GM23338 (cell line): ENCODE measurements around the gene BLOC1S1. TPM values are rescaled to one million over a fixed set of nuclear protein-coding genes. Genes with fewer than 3 reads are reported as not detected.

Experiments
- ATAC-seq: fragments of 200-7000 bp; cut with Tn5 transposase; 3 replicates; pipeline ENCODE4 v1.9.1; 2020
- DNase-seq: peaks from one replicate; pipeline ENCODE4 v3.0.0-alpha.2; 2015; ENCODE audit warnings: low spot score
- H2AFZ ChIP-seq: fragments of 200-600 bp; sonication (generic); 2 replicates; pipeline ENCODE4 v1.8.0; 2016; ENCODE audit warnings: antibody characterized with exemption, mild to moderate bottlenecking, moderate library complexity
- H3F3A ChIP-seq: fragments of 200-600 bp; sonication (generic); replicated peaks from 2 replicates; pipeline ENCODE4 v1.8.0; 2017; ENCODE audit warnings: antibody characterized with exemption, mixed run types, low read depth
- H3K27ac ChIP-seq: fragments of 200-600 bp; sonication (generic); 2 replicates; pipeline ENCODE4 v1.6.1; 2016; ENCODE audit warnings: low read depth
- H3K27me3 ChIP-seq: fragments of 200-600 bp; sonication (generic); 2 replicates; pipeline ENCODE4 v1.8.0; 2016; ENCODE audit warnings: mild to moderate bottlenecking, mixed run types, moderate library complexity; ENCODE audit not compliant: insufficient read depth
- H3K36me3 ChIP-seq: fragments of 200-600 bp; sonication (generic); 2 replicates; pipeline ENCODE4 v1.8.0; 2016; ENCODE audit warnings: mild to moderate bottlenecking; ENCODE audit not compliant: insufficient read depth
- H3K4me1 ChIP-seq: fragments of 200-600 bp; sonication (generic); 2 replicates; pipeline ENCODE4 v1.8.0; 2016; ENCODE audit warnings: mild to moderate bottlenecking, moderate library complexity; ENCODE audit not compliant: insufficient read depth
- H3K4me2 ChIP-seq: fragments of 200-600 bp; sonication (generic); 2 replicates; pipeline ENCODE4 v1.7.1; 2017; ENCODE audit warnings: mixed run types
- H3K4me3 ChIP-seq: fragments of 200-600 bp; sonication (generic); 2 replicates; pipeline ENCODE4 v1.6.1; 2016; ENCODE audit warnings: mixed run types
- H3K79me2 ChIP-seq: fragments of 200-600 bp; sonication (generic); replicated peaks from 2 replicates; pipeline ENCODE4 v1.8.0; 2017; ENCODE audit warnings: mild to moderate bottlenecking; ENCODE audit not compliant: insufficient read depth
- H3K9me2 ChIP-seq: fragments of 200-600 bp; sonication (generic); 2 replicates; pipeline ENCODE4 v1.8.0; 2017; ENCODE audit not compliant: insufficient read depth
- H4K20me1 ChIP-seq: fragments of 200-600 bp; sonication (generic); replicated peaks from 2 replicates; pipeline ENCODE4 v1.8.0; 2017; ENCODE audit warnings: mild to moderate bottlenecking; ENCODE audit not compliant: insufficient read depth
- H3K27ac Mint-ChIP-seq: 2 replicates; pipeline ENCODE4 v1.8.0; 2020; ENCODE audit warnings: inconsistent platforms, mild to moderate bottlenecking, moderate library complexity, mixed read lengths
- H3K27me3 Mint-ChIP-seq: 3 replicates; pipeline ENCODE4 v1.8.0; 2022; ENCODE audit warnings: low read depth, mild to moderate bottlenecking, moderate library complexity, mixed read lengths, inconsistent platforms; ENCODE audit not compliant: insufficient read depth, poor library complexity
- H3K36me3 Mint-ChIP-seq: 3 replicates; pipeline ENCODE4 v1.8.0; 2021; ENCODE audit warnings: low read depth, mild to moderate bottlenecking, inconsistent platforms, moderate library complexity, mixed read lengths
- H3K4me1 Mint-ChIP-seq: 3 replicates; pipeline ENCODE4 v1.8.0; 2020; ENCODE audit warnings: mild to moderate bottlenecking, inconsistent platforms, mixed read lengths
- H3K4me3 Mint-ChIP-seq: 3 replicates; pipeline ENCODE4 v1.8.0; 2021; ENCODE audit warnings: moderate library complexity, mild to moderate bottlenecking, inconsistent platforms, mixed read lengths
- H3K9me3 Mint-ChIP-seq: 3 replicates; pipeline ENCODE4 v1.8.0; 2020; ENCODE audit warnings: moderate library complexity, mild to moderate bottlenecking, inconsistent platforms, mixed read lengths
- CREB1 ChIP-seq: fragments of 250-450 bp; sonication (Bioruptor Pico); IDR thresholded peaks from 2 replicates; pipeline ENCODE4 v1.5.0; 2020; ENCODE audit warnings: low read depth, mild to moderate bottlenecking, moderate library complexity
- CTCF ChIP-seq, 2 experiments: fragments of 200-600 bp in 1 of 2; sonication (generic) in 1 of 2; conservative IDR thresholded peaks; 2 replicates each; pipeline versions ENCODE4 v1.5.1 to v1.6.1; 2016 to 2017; ENCODE audit warnings: antibody characterized with exemption in 2 of 2, low read depth in 2 of 2, mild to moderate bottlenecking in 2 of 2, moderate library complexity in 1 of 2
- EZH2 ChIP-seq: fragments of 200-600 bp; sonication (generic); IDR thresholded peaks from one replicate; pipeline ENCODE4 v1.8.0; 2017; ENCODE audit warnings: antibody characterized with exemption, mild to moderate bottlenecking, low read depth; ENCODE audit not compliant: unreplicated experiment
- EZH2phosphoT487 ChIP-seq: fragments of 200-600 bp; sonication (generic); IDR thresholded peaks from one replicate; pipeline ENCODE4 v1.8.1; 2018; ENCODE audit warnings: antibody characterized with exemption; ENCODE audit not compliant: unreplicated experiment
- JUNB ChIP-seq: IDR thresholded peaks from one replicate; pipeline ENCODE4 v1.6.1; 2016; ENCODE audit warnings: antibody characterized with exemption; ENCODE audit not compliant: unreplicated experiment
- NANOG ChIP-seq: IDR thresholded peaks from 2 replicates; pipeline ENCODE4 v1.6.1; 2016; ENCODE audit warnings: antibody characterized with exemption, borderline replicate concordance
- POLR2AphosphoS5 ChIP-seq: IDR thresholded peaks from 2 replicates; pipeline ENCODE4 v1.6.1; 2016; ENCODE audit warnings: antibody characterized with exemption, low read depth
- STAT1 ChIP-seq: IDR thresholded peaks from one replicate; pipeline ENCODE4 v1.6.1; 2016; ENCODE audit warnings: antibody characterized with exemption; ENCODE audit not compliant: unreplicated experiment
- ZNF114 ChIP-seq: fragments of 250-450 bp; sonication (Bioruptor Pico); IDR thresholded peaks from 2 replicates; pipeline ENCODE4 v1.5.0; 2020; ENCODE audit warnings: mild to moderate bottlenecking, moderate library complexity
- ZNF331 ChIP-seq: fragments of 250-450 bp; sonication (Bioruptor Pico); IDR thresholded peaks from 2 replicates; pipeline ENCODE4 v1.5.0; 2020; ENCODE audit warnings: low read depth, mild to moderate bottlenecking, moderate library complexity
- polyA plus RNA-seq: library from polyadenylated mRNA; unstranded; fragments of >200 nt; fragmentation: Nextera tagmentation; extraction: Ambion mirVana; gene quantifications from 2 replicates; pipeline ENCODE4 v1.2.1, GENCODE V29; 2016
- total RNA-seq: library from RNA; depleted of rRNA; stranded (reverse); fragments of >200 nt; shearing (Covaris generic); gene quantifications from 2 replicates; pipeline ENCODE4 v1.2.3, GENCODE V29; 2014
- TF ChIP-seq, protein P1 (sequence below): IDR thresholded peaks from 2 replicates; pipeline ENCODE4 v1.6.1; 2016; ENCODE audit warnings: antibody characterized with exemption
- TF ChIP-seq, protein P2 (sequence below): IDR thresholded peaks from one replicate; pipeline ENCODE4 v1.6.1; 2018; ENCODE audit warnings: antibody characterized with exemption; ENCODE audit not compliant: unreplicated experiment
- TF ChIP-seq, protein P3 (sequence below): fragments of 250-450 bp; sonication (Bioruptor Pico); IDR thresholded peaks from 2 replicates; pipeline ENCODE4 v1.5.0; 2020; ENCODE audit warnings: mild to moderate bottlenecking, moderate library complexity

BLOC1S1 gene
- total and polyA plus RNA-seq, 2 experiments from 2014 or later, result 68.3 to 174 TPM

DNA sequence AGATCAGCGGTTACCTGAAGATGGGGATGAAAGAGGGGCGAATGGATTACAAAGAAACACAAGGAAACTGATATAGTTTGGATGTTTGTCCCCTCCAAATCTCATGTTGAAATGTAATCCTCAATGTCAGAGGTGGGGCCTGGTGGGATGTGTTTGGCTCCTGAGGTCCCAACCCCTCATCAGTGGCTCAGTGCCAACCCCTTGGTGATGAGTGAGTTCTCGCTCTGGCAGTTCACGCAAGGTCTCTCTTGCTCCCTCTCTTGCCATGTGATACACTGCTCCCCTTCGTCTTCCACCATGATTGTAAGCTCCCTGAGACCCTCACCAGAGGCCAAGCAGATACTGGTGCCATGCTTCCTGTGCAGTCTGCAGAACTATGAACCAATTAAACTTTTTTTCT lies 36.2 kb upstream of the BLOC1S1 start:
- no peak for DNase-seq
- Histone ChIP-seq H3F3A (no peaks in the 10 kb centered on the region), H3K27ac (no peak overlapping the region), H3K79me2 (no peaks in the 10 kb centered on the region), H2AFZ (no peak overlapping the region; the same call in 1 of the 2 replicates), H3K4me1 (peaks cover 6% of the 10 kb centered on the region; the same call in 1 of the 2 replicates), H3K9me2 (0 out of 2 replicates have a peak, but pooled peaks cover 2% of the 10 kb centered on the region), H3K27me3 (no peaks in the 10 kb centered on the region), H4K20me1 (no peaks in the 10 kb centered on the region), H3K4me2 (no peak overlapping the region), H3K36me3 (no peaks in the 10 kb centered on the region), H3K4me3 (no peak overlapping the region)
- no peak overlapping the region for H3K4me3 Mint-ChIP-seq
- TF ChIP-seq ZNF331 (CRISPR knock-in tag), result no peak
- no peak for TF ChIP-seq CTCF (conservative IDR thresholded peaks at IDR 0.05; ENCODE audit: low read depth in 2 of 2)
- no peak for TF ChIP-seq POLR2AphosphoS5
- no peak for TF ChIP-seq JUNB
- TF ChIP-seq, protein P1, sequence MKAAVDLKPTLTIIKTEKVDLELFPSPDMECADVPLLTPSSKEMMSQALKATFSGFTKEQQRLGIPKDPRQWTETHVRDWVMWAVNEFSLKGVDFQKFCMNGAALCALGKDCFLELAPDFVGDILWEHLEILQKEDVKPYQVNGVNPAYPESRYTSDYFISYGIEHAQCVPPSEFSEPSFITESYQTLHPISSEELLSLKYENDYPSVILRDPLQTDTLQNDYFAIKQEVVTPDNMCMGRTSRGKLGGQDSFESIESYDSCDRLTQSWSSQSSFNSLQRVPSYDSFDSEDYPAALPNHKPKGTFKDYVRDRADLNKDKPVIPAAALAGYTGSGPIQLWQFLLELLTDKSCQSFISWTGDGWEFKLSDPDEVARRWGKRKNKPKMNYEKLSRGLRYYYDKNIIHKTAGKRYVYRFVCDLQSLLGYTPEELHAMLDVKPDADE, result no peak
- TF ChIP-seq ZNF114, result no peak
- TF ChIP-seq, protein P2, sequence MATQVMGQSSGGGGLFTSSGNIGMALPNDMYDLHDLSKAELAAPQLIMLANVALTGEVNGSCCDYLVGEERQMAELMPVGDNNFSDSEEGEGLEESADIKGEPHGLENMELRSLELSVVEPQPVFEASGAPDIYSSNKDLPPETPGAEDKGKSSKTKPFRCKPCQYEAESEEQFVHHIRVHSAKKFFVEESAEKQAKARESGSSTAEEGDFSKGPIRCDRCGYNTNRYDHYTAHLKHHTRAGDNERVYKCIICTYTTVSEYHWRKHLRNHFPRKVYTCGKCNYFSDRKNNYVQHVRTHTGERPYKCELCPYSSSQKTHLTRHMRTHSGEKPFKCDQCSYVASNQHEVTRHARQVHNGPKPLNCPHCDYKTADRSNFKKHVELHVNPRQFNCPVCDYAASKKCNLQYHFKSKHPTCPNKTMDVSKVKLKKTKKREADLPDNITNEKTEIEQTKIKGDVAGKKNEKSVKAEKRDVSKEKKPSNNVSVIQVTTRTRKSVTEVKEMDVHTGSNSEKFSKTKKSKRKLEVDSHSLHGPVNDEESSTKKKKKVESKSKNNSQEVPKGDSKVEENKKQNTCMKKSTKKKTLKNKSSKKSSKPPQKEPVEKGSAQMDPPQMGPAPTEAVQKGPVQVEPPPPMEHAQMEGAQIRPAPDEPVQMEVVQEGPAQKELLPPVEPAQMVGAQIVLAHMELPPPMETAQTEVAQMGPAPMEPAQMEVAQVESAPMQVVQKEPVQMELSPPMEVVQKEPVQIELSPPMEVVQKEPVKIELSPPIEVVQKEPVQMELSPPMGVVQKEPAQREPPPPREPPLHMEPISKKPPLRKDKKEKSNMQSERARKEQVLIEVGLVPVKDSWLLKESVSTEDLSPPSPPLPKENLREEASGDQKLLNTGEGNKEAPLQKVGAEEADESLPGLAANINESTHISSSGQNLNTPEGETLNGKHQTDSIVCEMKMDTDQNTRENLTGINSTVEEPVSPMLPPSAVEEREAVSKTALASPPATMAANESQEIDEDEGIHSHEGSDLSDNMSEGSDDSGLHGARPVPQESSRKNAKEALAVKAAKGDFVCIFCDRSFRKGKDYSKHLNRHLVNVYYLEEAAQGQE, result no peak
- TF ChIP-seq NANOG, result no peak
- TF ChIP-seq EZH2, result no peak
- no peak for TF ChIP-seq STAT1
- no peak for TF ChIP-seq EZH2phosphoT487
- TF ChIP-seq CREB1 (CRISPR knock-in tag), result no peak
- TF ChIP-seq, protein P3, sequence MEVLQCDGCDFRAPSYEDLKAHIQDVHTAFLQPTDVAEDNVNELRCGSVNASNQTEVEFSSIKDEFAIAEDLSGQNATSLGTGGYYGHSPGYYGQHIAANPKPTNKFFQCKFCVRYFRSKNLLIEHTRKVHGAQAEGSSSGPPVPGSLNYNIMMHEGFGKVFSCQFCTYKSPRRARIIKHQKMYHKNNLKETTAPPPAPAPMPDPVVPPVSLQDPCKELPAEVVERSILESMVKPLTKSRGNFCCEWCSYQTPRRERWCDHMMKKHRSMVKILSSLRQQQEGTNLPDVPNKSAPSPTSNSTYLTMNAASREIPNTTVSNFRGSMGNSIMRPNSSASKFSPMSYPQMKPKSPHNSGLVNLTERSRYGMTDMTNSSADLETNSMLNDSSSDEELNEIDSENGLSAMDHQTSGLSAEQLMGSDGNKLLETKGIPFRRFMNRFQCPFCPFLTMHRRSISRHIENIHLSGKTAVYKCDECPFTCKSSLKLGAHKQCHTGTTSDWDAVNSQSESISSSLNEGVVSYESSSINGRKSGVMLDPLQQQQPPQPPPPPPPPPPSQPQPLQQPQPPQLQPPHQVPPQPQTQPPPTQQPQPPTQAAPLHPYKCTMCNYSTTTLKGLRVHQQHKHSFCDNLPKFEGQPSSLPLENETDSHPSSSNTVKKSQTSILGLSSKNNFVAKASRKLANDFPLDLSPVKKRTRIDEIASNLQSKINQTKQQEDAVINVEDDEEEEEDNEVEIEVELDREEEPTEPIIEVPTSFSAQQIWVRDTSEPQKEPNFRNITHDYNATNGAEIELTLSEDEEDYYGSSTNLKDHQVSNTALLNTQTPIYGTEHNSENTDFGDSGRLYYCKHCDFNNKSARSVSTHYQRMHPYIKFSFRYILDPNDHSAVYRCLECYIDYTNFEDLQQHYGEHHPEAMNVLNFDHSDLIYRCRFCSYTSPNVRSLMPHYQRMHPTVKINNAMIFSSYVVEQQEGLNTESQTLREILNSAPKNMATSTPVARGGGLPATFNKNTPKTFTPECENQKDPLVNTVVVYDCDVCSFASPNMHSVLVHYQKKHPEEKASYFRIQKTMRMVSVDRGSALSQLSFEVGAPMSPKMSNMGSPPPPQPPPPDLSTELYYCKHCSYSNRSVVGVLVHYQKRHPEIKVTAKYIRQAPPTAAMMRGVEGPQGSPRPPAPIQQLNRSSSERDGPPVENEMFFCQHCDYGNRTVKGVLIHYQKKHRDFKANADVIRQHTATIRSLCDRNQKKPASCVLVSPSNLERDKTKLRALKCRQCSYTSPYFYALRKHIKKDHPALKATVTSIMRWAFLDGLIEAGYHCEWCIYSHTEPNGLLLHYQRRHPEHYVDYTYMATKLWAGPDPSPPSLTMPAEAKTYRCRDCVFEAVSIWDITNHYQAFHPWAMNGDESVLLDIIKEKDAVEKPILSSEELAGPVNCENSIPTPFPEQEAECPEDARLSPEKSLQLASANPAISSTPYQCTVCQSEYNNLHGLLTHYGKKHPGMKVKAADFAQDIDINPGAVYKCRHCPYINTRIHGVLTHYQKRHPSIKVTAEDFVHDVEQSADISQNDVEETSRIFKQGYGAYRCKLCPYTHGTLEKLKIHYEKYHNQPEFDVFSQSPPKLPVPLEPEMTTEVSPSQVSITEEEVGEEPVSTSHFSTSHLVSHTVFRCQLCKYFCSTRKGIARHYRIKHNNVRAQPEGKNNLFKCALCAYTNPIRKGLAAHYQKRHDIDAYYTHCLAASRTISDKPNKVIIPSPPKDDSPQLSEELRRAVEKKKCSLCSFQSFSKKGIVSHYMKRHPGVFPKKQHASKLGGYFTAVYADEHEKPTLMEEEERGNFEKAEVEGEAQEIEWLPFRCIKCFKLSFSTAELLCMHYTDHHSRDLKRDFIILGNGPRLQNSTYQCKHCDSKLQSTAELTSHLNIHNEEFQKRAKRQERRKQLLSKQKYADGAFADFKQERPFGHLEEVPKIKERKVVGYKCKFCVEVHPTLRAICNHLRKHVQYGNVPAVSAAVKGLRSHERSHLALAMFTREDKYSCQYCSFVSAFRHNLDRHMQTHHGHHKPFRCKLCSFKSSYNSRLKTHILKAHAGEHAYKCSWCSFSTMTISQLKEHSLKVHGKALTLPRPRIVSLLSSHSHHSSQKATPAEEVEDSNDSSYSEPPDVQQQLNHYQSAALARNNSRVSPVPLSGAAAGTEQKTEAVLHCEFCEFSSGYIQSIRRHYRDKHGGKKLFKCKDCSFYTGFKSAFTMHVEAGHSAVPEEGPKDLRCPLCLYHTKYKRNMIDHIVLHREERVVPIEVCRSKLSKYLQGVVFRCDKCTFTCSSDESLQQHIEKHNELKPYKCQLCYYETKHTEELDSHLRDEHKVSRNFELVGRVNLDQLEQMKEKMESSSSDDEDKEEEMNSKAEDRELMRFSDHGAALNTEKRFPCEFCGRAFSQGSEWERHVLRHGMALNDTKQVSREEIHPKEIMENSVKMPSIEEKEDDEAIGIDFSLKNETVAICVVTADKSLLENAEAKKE, result no peak
- peaks cover 14% of the 10 kb centered on the region for H3K27me3 Mint-ChIP-seq
- no peaks in the 10 kb centered on the region for H3K36me3 Mint-ChIP-seq
- no peak for ATAC-seq
- H3K4me1 Mint-ChIP-seq, result peaks cover 13% of the 10 kb centered on the region
- no peaks in the 10 kb centered on the region for H3K9me3 Mint-ChIP-seq
- no peak overlapping the region for H3K27ac Mint-ChIP-seq
